ENCODE results near the gene PGAP6. TPM values are rescaled to one million over a fixed set of nuclear protein-coding genes. Genes with fewer than 3 reads are reported as not detected.

The PGAP6 gene
- total and polyA plus RNA-seq, 2 of the 13 experiments (the other 11 are each of a cell fraction or from before 2014, with no cell fraction given) = 52.7 to 136 TPM

DNA sequence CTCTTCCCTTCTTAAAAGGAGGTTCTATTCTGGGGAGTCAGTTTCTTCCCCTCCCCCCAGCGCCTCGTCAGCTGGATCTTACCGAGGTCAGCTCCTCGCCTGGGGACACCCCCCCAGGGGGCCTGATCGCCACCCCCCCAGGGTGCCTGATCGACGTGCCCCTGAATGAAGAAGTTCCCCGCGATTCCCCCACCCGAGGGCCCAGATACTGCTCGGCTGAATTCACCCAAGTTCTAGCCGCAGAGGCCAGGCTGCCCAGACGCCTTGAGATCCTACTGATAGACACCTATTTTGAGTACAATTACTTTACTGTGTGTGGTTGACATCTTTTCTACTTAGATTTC is 45.1 kb upstream of the PGAP6 start:
- Histone ChIP-seq H3K27me3 (ENCODE audit: control insufficient read depth in 1 of 2, insufficient read depth in 2 of 2, low read length in 2 of 2) (no peaks in the 10 kb centered on the region; a peak in 1 of 5 replicates), H4K20me1 (ENCODE audit: insufficient read depth, low read length) (peaks cover 16% of the 10 kb centered on the region), H3K4me1 (ENCODE audit: insufficient read depth, low read length) (peaks cover 60% of the 10 kb centered on the region), H2AFZ (ENCODE audit: low read length) (no peak overlapping the region), H3K9ac (ENCODE audit: insufficient read depth, low read depth, low read length) (peak overlapping the region; percentile 72), H3K4me2 (ENCODE audit: low read depth, low read length) (peak overlapping the region; percentile 78), H3K36me3 (replicated peaks in 1 of 2; ENCODE audit: control insufficient read depth in 1 of 2, insufficient read depth in 2 of 2, low read length in 2 of 2) (no peaks in the 10 kb centered on the region; a peak in 1 of 5 replicates), H3K9me3 (ENCODE audit: low read length) (no peaks in the 10 kb centered on the region), H3K79me2 (ENCODE audit: insufficient read depth, low read length) (peaks cover 46% of the 10 kb centered on the region), H3K4me3 (replicated peaks in 1 of 3; ENCODE audit: insufficient read depth in 1 of 3, low read depth in 2 of 3, low read length in 3 of 3) (peak overlapping the region; percentile 63 to 95 (median 87)), H3K27ac (ENCODE audit: extremely low read length, insufficient read depth, low read length) (no peak overlapping the region)
- intact Hi-C loops (cut with micrococcal nuclease; ENCODE audit: unreplicated experiment) = no loop called here
- DNase-seq (ENCODE audit: low spot score) (no peak), FAIRE-seq (no peak), ATAC-seq (no peak)
- under 1% methylated on average over 12 of the region's 13 CpGs for WGBS (ENCODE audit: low lambda C conversion rate)
- in situ Hi-C loops (cut with HindIII; ENCODE audit: extremely low pct_ligation_motif_present, low pct_unique_long_range_greater_than_20kb) = no loop called here
- CTCF ChIA-PET (ENCODE audit: low intra/inter-chr PET ratio, low total read pairs) = no interaction called here
- no TSS peak for BruUV-seq (replicated peaks)
- POLR2A ChIA-PET = interaction anchor here (2.5 kb wide), 1 partner anchor 48 kb away, joined by 10 read pairs; no protein-coding TSS in a partner anchor
- TF ChIP-seq ZNF124 (CRISPR knock-in tag; IDR thresholded peaks at IDR 0.05) (no peak), ZMAT3 (CRISPR knock-in tag; conservative IDR thresholded peaks at IDR 0.05) (no peak), ZNF614 (CRISPR knock-in tag; IDR thresholded peaks at IDR 0.05; ENCODE audit: borderline replicate concordance) (0 out of 2 replicates have a peak, but pooled peaks have one; percentile 2), ZNF781 (CRISPR knock-in tag; IDR thresholded peaks at IDR 0.05; ENCODE audit: borderline replicate concordance, not compliant biosample characterization) (no peak), ZNF337 (CRISPR knock-in tag; IDR thresholded peaks at IDR 0.05; ENCODE audit: borderline replicate concordance, low read depth) (no peak), SMAD9 (CRISPR knock-in tag; IDR thresholded peaks at IDR 0.05) (no peak), RARG (CRISPR knock-in tag; IDR thresholded peaks at IDR 0.05; ENCODE audit: low read depth) (no peak), ZNF749 (CRISPR knock-in tag; IDR thresholded peaks at IDR 0.05; ENCODE audit: borderline replicate concordance) (no peak), ISX (CRISPR knock-in tag; conservative IDR thresholded peaks at IDR 0.05) (no peak), ZSCAN29 (CRISPR knock-in tag; conservative IDR thresholded peaks at IDR 0.05) (no peak), ZNF512 (CRISPR knock-in tag; IDR thresholded peaks at IDR 0.05) (no peak), ARID4A (CRISPR knock-in tag; IDR thresholded peaks at IDR 0.05; ENCODE audit: borderline replicate concordance) (peak; percentile 2; the same call in 1 of the 2 replicates), SALL2 (CRISPR knock-in tag; IDR thresholded peaks at IDR 0.05) (0 out of 2 replicates have a peak, but pooled peaks have one; percentile 29)
- TF ChIP-seq, protein P1, sequence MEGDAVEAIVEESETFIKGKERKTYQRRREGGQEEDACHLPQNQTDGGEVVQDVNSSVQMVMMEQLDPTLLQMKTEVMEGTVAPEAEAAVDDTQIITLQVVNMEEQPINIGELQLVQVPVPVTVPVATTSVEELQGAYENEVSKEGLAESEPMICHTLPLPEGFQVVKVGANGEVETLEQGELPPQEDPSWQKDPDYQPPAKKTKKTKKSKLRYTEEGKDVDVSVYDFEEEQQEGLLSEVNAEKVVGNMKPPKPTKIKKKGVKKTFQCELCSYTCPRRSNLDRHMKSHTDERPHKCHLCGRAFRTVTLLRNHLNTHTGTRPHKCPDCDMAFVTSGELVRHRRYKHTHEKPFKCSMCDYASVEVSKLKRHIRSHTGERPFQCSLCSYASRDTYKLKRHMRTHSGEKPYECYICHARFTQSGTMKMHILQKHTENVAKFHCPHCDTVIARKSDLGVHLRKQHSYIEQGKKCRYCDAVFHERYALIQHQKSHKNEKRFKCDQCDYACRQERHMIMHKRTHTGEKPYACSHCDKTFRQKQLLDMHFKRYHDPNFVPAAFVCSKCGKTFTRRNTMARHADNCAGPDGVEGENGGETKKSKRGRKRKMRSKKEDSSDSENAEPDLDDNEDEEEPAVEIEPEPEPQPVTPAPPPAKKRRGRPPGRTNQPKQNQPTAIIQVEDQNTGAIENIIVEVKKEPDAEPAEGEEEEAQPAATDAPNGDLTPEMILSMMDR (CRISPR knock-in tag; IDR thresholded peaks at IDR 0.05) = 0 out of 2 replicates have a peak, but pooled peaks have one; percentile 0
- TF ChIP-seq, protein P2, sequence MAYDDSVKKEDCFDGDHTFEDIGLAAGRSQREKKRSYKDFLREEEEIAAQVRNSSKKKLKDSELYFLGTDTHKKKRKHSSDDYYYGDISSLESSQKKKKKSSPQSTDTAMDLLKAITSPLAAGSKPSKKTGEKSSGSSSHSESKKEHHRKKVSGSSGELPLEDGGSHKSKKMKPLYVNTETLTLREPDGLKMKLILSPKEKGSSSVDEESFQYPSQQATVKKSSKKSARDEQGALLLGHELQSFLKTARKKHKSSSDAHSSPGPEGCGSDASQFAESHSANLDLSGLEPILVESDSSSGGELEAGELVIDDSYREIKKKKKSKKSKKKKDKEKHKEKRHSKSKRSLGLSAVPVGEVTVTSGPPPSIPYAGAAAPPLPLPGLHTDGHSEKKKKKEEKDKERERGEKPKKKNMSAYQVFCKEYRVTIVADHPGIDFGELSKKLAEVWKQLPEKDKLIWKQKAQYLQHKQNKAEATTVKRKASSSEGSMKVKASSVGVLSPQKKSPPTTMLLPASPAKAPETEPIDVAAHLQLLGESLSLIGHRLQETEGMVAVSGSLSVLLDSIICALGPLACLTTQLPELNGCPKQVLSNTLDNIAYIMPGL (CRISPR knock-in tag; IDR thresholded peaks at IDR 0.05; ENCODE audit: borderline replicate concordance in 1 of 2, low read depth in 1 of 2) = no peak
